Measurements from ENCODE around the gene SUSD4. TPM values are rescaled to one million over a fixed set of nuclear protein-coding genes. Genes with fewer than 3 reads are reported as not detected.

Gene SUSD4
- total and polyA plus RNA-seq, 10 of the 15 experiments (the other 5 are each of a cell fraction or from before 2014, with no cell fraction given) = 0.13 to 1.1 (median 0.26) TPM; not detected in 3

DNA sequence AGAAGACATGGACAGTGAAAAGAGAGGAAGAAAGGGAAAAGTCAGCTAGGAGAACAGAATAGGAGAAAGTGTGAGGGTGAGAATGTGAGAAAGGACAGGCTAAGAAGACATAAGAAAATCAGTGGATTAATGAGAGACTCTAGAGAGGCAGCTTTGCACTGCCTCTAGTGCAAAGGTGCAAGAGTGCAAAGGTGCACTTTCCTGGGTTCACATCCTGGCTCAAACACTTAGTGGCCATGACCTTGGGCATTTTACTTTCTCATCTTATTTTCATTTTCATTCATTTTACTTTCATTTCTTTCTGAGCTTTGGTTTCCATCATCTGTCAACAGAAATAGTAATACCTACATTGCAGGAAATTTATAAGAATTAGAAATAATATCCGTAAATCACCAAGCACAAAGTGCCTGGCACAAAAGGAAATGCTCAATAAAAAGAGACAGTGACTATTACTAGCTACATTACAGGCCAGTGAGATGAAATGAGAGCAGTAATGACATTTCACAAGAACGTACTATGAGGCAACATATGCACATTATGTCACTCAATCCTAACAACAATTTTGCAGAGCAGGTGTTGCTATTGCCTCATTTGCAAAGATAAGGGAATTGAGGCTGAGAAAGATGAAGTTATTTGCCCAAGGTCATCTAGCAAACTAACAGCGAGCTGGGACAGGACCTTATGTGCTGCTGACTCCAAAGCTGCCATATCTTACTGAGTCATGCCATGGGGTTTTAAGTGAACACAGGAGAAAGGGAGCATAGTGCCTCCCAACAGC lies 113.9 kb downstream of the SUSD4 start:
- DNase-seq (ENCODE audit: low read depth, low spot score) = no peak
- Histone ChIP-seq H3K9me3 (replicated peaks; ENCODE audit: control insufficient read depth, insufficient read depth, low read length) (no peaks in the 10 kb centered on the region), H2AFZ (ENCODE audit: control insufficient read depth, low read depth, low read length) (no peak overlapping the region), H3K79me2 (ENCODE audit: control insufficient read depth, insufficient read depth, low read length) (no peaks in the 10 kb centered on the region), H3K4me2 (ENCODE audit: control insufficient read depth, insufficient read depth) (no peak overlapping the region), H3K4me1 (ENCODE audit: control insufficient read depth, insufficient read depth, low read length) (no peaks in the 10 kb centered on the region), H3K27ac (ENCODE audit: control insufficient read depth, insufficient read depth) (no peak overlapping the region), H3K36me3 (ENCODE audit: control insufficient read depth in 2 of 2, insufficient read depth in 2 of 2, low read length in 1 of 2) (no peaks in the 10 kb centered on the region), H3K9ac (ENCODE audit: control insufficient read depth, insufficient read depth, low read length) (no peak overlapping the region), H3K27me3 (replicated peaks in 1 of 2; ENCODE audit: control insufficient read depth in 2 of 2, insufficient read depth in 2 of 2, low read length in 1 of 2) (no peaks in the 10 kb centered on the region; a peak in 1 of 4 replicates), H3K4me3 (no peak overlapping the region), H4K20me1 (ENCODE audit: control insufficient read depth, insufficient read depth) (no peaks in the 10 kb centered on the region)
- POLR2A ChIA-PET = no interaction called here
- no TSS peak for BruUV-seq (replicated peaks)
- TF ChIP-seq, protein P1, sequence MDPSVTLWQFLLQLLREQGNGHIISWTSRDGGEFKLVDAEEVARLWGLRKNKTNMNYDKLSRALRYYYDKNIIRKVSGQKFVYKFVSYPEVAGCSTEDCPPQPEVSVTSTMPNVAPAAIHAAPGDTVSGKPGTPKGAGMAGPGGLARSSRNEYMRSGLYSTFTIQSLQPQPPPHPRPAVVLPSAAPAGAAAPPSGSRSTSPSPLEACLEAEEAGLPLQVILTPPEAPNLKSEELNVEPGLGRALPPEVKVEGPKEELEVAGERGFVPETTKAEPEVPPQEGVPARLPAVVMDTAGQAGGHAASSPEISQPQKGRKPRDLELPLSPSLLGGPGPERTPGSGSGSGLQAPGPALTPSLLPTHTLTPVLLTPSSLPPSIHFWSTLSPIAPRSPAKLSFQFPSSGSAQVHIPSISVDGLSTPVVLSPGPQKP (IDR thresholded peaks at IDR 0.05; ENCODE audit: low read depth, low read length) = no peak
- TF ChIP-seq, protein P2, sequence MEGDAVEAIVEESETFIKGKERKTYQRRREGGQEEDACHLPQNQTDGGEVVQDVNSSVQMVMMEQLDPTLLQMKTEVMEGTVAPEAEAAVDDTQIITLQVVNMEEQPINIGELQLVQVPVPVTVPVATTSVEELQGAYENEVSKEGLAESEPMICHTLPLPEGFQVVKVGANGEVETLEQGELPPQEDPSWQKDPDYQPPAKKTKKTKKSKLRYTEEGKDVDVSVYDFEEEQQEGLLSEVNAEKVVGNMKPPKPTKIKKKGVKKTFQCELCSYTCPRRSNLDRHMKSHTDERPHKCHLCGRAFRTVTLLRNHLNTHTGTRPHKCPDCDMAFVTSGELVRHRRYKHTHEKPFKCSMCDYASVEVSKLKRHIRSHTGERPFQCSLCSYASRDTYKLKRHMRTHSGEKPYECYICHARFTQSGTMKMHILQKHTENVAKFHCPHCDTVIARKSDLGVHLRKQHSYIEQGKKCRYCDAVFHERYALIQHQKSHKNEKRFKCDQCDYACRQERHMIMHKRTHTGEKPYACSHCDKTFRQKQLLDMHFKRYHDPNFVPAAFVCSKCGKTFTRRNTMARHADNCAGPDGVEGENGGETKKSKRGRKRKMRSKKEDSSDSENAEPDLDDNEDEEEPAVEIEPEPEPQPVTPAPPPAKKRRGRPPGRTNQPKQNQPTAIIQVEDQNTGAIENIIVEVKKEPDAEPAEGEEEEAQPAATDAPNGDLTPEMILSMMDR (IDR thresholded peaks at IDR 0.05 in 2 of 3, conservative IDR thresholded peaks at IDR 0.05 in 1 of 3; ENCODE audit: control insufficient read depth in 2 of 3, extremely low read depth in 1 of 3, insufficient read depth in 1 of 3, low read depth in 3 of 3, low read length in 3 of 3) = no peak
- TF ChIP-seq, protein P3, sequence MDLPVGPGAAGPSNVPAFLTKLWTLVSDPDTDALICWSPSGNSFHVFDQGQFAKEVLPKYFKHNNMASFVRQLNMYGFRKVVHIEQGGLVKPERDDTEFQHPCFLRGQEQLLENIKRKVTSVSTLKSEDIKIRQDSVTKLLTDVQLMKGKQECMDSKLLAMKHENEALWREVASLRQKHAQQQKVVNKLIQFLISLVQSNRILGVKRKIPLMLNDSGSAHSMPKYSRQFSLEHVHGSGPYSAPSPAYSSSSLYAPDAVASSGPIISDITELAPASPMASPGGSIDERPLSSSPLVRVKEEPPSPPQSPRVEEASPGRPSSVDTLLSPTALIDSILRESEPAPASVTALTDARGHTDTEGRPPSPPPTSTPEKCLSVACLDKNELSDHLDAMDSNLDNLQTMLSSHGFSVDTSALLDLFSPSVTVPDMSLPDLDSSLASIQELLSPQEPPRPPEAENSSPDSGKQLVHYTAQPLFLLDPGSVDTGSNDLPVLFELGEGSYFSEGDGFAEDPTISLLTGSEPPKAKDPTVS (IDR thresholded peaks at IDR 0.05; ENCODE audit: low read depth, low read length) = no peak
- RAD21 ChIA-PET (ENCODE audit: unreplicated experiment) = interaction anchor here (0.8 to 3.2 kb wide), 6 partner anchors 14 to 307 kb away, joined by 3 to 15 read pairs (median 4); no protein-coding TSS in a partner anchor
- SMC1A ChIA-PET (ENCODE audit: uncharacterized antibody, unreplicated experiment) = interaction anchor here (0.7 to 12.3 kb wide), 7 partner anchors 9 to 433 kb away, joined by 3 to 218 read pairs (median 4); no protein-coding TSS in a partner anchor
- 0% methylated on average over 3 of the region's 3 CpGs for WGBS (ENCODE audit: insufficient coverage, insufficient replicate concordance, low lambda C conversion rate, missing lambda C conversion rate)
- ATAC-seq = peak; percentile 46
- CTCF ChIA-PET = interaction anchor here (0.9 to 12.8 kb wide), 6 partner anchors 75 to 511 kb away, joined by 3 to 406 read pairs (median 3); partner anchors contain the start of gene TLR5
- no peak for FAIRE-seq
- intact Hi-C loops (cut with micrococcal nuclease; ENCODE audit: unreplicated experiment) (no loop called here), in situ Hi-C loops (cut with MboI) (loop anchor here (5.0 kb wide), 1 partner anchor 108 kb away; the partner anchor contains the start of gene TLR5)

Data from GM12878 (cell line).